ENCODE results near the gene SNN.

The SNN gene

DNA sequence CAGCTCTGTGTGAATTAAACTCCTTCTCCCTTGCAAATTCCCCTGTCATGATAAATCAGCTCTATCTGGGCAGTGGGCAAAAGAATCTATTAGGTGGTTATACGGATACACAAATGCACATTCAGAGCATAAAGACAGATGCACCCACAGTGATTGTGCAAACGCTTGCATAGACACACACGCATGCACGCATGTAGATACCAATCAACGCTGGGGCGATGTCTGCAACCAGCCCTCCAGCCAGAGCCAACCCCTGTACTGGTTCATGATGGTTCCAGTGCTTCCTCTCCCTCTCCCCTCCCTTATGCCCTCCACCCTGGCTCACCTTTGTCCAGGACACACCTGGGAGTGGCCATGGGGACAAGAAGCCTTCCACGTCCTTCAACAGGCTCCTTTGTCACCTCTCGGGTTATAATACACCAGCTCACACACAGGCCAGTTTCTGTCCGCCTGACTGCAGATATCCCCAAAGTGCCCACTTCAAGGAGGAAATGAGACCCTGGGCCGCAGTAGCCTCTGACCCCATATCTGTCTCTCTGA lies 33.1 kb upstream of the SNN start:
- no peak for DNase-seq (ENCODE audit: low read depth, low spot score)

DNA sequence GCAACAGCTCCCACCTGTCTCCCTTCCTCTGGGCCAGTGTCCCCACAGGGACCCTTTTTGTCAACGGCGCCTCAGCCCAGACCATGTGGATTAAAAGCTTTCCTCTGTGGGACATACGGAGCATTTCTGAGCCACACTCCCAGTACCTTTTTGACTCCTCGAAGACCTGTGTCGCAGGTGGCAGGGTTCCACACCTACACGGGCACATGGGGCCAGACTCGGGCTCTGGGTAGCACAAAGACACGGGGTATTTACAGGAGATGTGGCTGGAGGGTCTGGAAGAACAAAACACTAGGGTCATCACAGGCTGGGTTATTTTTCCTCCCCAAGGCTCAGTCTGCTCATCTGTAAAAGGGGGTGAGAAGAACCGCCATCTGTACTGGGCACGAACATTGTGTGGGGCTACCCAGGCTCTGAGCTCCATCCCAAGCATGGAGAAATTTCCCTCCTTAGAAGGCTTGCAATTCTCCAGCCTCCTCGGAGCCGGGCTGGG lies 32.5 kb upstream of the SNN start:
- DNase-seq (ENCODE audit: low read depth, low spot score): no peak

DNA sequence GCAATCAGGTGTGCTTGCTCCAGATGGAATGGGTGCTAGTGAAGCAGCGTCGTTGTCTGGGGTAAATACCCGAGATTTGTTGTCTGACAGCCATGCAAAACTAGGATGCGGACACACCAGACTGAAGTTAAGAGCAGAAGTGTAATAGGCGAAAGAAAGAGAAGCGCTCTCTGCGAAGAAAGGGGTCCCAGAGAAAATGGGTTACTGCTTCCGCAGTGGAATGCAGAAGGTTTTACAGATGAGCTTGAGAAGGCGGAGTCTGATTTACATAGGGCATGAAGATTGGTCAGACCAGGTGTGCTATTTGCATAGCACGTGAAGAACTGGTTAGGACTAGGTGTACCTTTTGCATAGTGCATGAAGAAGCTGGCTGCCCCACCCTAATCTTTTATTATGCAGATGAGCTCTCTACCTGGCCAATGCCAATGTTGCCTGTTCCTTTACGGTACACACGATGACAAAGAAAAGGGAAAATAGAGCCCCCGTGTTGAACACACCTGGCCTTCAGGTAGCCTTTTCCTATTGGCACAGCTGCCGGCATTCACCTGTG lies 32.0 kb upstream of the SNN start:
- no peak for DNase-seq (ENCODE audit: low read depth, low spot score)

DNA sequence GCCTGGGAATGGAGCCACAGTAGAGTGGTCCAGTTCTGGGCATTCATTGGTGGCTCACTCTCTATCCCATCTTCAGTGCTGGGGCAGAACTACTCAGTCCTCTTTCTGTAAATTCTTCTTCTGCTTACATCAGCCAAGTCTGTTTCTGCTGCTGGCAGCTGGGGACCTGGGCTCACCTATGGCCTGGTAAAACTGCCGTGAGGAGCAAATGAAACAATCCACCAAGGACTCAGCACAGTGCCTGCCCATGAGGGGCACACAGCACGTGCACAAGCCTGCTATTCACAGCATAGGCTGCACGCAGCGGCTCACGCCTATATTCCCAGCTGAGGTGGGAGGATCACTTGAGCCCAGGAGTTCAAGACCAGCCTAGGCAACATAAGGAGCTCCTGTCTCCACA lies 30.9 kb upstream of the SNN start:
- no peak for DNase-seq (ENCODE audit: low read depth, low spot score)

DNA sequence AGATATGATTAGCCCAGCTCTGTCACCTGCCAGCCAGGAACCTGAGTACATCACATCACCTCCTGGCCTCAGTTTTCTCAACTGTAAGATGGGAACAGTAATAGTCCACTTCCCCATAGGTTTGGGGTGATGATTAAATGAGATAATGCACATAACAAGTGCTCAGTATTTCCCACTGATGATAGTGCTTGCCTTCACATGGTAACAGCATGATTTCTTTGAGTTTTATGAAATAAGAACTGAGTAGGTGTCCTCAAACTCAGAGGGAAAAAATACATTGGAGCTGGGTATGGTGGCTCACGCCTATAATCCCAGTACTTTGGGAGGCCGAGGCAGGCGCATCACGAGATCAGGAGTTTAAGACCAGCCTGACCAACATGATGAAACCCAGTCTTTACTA lies 30.1 kb upstream of the SNN start:
- no peak for DNase-seq (ENCODE audit: low read depth, low spot score)

DNA sequence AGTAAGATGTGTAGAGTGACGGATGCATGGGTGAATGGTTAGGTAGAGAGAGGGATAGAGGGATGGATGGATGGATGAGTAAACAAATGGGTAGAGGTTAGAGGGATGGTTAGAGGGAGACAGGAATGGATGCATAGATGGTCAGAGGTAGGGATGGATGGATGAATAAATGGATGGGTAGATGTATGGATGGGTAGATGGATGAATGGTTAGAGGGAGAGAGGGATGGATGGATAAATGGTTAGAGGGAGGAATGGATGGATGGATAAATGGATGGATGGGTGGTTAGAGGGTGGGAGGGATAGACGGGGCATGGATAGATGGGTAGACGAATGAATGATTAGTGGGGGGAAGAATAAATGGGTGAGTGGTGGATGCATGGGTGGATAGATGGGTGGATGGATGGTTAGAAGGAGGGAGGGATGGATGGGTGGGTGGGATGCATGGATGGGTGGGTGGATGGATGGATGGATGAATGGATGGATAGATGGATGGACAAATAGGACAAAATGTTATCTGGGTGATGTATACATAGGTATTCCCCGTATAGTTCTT lies 29.2 kb upstream of the SNN start:
- no peak for DNase-seq (ENCODE audit: low read depth, low spot score)

DNA sequence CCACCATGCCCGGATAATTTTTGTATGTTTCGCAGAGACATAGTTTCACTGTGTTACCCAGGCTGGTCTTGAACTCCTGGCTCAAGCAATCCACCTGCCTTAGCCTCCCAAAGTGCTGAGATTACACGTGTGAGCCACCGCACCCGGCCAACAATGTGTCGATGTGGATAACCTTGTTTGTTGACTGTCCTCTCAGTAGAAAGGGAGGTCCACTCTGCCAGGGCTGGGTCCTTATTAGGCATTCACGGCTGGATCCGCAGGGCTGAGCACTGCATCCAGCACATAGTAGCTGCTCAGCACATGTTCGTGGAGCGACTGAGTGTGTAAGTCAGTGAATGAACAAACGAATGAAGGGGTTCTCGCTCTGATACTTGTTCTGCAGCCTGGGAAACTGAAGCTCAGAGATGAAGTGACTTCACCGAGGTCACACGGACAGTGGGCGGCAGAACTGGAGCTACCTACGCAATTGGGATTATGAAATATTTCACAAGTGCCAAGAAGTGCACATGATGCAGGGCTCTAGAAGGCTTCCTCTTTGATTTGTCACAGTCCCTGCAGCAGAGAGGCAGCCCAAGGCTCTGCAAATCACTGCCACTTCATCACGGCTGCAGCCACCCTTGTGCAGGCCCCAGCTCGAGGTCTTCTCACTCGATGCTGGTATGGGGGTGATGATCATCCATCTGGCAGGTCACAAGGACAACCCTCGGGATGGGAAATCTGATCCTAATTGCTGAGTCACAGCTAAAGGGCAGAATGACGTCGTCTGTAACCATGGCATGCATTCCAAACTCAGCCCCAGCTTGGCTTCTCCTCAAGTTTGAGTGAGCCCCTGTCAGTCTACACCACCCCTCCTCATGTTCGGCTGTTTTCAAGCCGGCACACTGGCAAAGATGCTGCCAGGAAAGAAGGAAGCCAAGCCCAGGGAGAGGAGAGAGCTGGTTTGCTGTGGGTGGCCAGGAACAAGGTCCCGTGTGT lies 28.0 kb upstream of the SNN start:
- DNase-seq (ENCODE audit: low read depth, low spot score): peak; percentile 69

DNA sequence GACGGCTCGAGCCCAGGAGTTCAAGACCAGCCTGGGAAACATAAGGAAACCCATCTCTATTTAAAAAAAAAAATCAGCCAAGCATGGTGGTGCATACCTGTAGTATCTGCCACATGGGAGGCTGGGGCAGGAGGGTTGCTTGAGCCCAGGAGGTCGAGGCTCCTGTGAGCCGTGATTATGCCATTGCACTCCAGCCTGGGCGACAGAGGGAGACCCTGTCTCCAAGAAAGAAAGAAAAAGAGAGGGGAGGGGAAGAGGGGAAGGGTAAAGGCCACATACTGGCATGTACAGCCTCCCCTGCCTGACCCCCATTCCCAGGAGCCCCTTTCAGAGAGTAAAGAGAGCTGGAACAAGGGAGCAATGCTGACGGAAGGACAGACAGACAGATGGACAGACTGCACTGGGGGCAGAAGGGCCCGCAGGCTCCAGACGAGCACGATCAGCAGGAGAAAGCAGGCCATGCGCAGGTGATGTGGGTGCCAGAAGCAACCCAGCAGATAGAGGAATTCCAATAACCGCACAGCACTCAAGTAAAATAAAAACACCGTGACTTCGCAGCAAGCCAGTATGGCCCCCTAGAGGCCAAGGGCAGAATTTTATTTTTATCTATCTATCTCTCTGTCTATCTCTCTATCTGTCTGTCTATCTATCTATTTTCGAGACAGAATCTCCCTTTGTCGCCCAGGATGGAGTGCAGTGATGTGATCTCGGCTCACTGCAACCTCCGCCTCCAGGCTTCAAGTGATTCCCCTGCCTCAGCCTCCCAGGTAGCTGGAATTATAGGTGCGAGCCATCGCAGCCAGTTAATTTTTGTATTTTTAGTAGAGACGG lies 27.1 kb upstream of the SNN start:
- no peak for DNase-seq (ENCODE audit: low read depth, low spot score)

DNA sequence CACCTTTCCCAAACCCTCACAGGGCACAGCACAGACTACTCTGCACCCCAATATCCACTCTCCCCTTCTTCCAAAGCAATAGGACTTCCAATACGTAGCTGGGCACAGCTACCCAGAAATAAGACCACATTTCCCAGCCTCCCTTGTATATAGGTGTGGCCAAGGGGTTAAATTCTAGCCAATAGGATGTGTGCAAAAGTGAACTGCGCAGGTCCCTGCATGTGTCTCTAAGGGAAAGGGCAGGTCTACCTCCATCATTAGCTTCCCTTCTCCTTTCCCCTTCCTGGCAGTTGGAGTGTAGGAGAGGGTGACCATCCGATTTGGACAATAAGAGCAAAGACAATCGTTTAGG lies 25.5 kb upstream of the SNN start:
- no peak for DNase-seq (ENCODE audit: low read depth, low spot score)

DNA sequence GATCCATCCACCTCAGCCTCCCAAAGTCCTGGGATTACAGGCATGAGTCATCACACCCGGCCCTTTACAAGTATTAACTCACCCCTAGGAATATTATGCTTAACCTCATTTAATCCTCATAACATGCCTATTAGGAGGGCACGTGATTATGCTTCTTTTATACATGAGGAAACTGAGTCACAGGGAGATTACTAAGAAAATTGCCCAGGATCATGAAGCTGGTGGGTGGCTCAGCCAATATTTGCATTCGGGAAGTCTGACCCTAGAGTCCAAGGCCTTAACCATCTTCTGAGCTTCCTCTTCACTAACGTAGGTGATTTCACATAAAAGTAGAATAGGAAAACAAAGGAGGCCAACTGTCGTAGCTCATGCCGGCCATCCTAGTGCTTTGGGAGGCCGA lies 19.0 kb upstream of the SNN start:
- no peak for DNase-seq (ENCODE audit: low read depth, low spot score)

DNA sequence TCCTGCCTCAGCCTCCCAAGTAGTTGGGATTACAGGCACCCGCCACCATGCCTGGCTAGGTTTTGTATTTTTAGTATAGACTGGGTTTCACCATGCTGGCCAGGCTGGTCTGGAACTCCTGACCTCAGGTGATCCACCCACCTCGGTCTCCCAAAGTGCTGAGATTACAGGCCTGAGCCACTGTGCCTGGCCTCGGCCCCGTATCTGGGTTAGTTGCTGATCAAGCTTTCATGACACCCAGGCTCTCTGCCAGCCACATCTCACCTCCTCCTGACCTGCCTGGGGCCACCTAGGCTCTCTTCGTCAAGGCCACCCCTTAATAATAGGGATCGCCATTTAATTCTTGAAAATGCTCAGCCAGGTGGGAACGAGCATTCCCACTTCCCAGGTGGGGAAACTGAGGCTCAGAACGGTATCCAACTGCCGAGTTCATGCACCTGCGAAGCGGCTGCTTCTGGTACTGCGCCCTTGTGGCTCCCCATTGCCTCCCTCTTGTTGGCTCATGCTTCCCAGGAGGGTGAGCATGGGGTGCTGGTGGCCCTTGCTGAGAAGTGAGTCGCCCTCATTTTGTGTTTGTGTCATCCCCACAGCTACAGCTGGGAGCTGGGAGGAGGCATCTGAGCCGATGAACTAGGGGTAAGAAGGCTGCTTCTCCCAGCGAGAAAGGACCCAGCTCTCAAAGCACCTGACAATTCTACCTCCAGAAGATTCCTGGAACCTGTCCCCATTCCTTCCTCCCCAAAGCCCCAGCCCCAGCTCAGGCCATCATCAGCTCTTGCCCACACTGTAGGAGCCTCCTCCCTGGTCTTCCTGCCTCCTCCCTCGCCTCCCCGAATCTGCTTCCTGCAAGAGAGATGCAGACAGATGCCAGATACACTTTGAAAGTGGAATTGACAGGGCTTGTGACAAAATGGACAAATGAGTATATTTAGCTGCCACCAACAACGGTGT lies 17.3 kb upstream of the SNN start:
- no peak for DNase-seq (ENCODE audit: low read depth, low spot score)

DNA sequence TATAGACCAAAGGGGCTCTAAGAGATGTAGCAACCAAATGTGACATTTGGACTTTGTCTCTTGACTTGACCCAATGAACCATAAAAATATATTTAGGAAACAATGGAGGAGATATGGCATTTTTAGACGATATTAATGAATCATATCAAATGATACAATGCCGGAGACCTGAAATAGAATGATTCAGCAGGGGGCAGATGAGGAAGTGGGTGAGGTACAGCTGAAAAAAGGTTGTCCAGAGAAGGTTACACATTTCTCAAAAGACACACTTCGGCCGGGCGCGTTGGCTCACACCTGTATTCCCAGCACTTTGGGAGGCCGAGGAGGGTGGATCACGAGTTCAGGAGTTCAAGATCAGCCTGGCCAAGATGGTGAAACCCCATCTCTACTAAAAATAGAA lies 16.5 kb upstream of the SNN start:
- DNase-seq (ENCODE audit: low read depth, low spot score): no peak

DNA sequence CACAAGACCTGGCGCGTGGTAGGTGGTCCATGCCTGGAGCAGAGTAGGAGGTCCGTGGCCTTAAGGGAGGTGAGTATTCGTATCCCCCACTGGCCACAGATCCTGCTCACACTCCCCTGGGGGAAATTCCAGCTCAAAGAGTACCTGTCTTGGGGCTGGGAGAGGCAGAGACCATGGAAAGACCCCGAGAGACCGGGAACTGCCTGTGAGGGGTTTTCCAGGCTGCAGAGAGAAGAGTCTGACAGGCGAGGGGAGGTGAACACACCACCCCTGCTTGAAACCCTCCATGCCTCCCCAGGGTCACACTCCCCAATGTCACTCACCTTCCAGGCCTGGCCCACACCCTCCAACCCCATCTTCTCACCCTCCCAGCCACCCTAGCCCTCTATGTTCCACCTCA lies 12.6 kb upstream of the SNN start:
- DNase-seq (ENCODE audit: low read depth, low spot score): no peak

DNA sequence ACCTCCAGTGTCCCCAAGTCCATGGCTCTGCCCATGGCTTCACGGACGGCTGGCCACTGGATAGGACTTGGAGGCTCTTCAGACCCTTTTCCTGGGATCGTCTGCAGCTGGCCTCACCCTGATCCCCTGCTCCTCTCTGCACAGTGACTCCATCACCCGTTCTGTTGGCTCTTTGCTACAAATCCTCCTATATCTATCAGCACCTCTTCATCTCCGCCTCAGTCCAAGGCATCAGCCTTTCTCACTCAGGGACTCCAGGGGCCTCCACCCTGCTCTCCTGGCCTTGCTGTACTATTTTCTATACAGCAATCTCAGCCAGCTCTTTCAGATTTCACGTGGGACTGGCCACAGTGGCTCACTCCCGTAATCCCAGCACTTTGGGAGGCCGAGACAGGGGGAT lies 10.7 kb upstream of the SNN start:
- no peak for DNase-seq (ENCODE audit: low read depth, low spot score)

DNA sequence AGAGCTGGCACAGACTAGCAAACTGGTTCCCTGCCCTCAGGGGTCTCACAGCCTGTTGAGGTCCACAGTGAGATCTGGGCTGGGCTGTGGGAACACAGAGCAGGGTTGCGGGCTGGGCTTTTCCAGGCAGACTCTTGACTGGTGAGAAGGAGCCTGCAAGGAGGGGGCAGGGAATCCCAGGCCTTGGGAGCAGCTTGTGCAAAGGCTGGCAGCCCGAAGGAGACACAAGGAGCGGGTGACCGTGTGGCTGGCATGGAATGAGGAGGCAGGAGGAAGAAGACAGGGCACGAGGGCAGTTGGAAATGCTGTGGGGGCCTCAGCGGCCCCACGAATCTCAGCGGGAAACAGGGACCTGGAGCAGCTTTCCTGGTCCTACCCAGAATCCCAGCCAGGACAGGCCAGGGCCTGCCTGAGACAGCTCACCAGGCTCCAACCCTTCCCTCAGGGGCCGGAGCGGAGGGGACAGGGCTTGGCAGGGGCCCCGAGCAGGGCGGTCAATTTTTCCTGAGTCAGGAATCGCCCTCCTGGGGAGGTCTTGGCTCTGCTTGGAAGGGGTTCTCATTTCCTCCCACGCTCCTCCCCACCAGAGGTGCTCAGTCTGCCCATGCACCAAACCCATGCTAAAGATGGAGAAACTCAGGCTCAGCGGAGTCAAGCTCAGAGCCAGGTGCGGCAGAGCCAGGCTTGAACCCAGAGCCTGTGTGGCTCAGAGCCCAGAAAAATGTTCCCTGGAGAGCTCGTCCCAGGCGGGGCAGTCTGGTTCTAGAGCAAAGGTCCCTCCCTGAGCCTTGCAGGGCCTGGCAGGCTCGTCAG lies 9.2 kb upstream of the SNN start:
- DNase-seq (ENCODE audit: low read depth, low spot score): no peak

DNA sequence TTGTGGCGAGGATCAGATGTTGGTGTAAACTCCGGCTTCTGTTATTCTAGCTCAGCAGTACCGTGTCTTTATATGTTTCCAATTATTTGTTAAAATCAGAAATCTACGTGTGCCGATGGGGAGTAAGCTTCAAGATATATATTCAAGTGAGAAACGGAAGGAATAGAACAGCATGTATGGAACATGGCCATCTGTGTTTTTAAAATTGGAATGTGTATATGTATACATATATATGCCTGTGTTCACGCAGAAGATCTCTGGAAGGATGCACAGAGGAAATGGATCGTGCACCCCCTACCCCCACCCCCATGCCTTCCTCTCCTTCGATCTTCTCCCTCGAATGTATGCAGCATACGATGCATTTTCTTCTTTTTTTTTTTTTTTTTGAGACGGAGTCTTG lies 7.7 kb upstream of the SNN start:
- DNase-seq (ENCODE audit: low read depth, low spot score): no peak

DNA sequence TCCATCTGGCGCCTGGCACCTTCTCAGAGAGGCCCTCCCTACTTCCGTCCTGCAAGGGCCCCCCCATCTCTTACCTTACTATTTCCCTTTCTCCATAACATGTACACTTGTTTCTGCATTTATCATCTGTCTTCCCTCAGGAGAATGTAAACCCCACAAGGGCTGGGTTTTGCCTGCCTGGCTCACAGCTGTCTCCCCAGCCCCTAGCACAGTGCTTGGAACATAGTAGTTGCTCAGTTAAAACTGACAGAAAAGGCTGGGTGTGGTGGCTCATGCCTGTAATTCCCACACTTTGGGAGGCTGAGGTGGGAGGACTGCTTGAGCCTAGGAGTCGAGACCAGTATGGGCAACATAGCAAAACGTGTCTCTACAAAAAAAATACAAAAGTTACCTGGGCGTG lies 5.7 kb upstream of the SNN start:
- no peak for DNase-seq (ENCODE audit: low read depth, low spot score)

DNA sequence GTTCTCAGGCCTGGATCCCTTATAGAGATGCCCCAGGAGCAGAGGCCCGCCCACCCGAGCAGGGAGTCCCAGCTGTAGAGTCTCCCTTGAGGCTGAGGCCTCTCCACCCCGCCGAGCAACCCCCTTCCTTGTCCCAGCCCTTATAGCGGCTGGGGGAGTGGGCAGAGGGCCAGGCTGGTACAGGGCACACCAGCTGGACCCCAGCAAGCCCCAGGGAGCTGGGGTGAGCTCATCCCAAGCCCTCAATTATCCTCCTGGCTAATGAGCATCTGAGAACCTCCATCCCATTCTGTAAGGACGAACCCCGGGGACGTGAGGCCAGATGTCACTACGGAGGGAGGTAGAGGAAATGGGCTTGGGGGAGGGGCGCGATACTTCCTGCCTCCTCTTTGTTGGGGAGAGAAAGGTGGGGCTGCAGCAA lies 3.2 kb upstream of the SNN start:
- DNase-seq (ENCODE audit: low read depth, low spot score): no peak

DNA sequence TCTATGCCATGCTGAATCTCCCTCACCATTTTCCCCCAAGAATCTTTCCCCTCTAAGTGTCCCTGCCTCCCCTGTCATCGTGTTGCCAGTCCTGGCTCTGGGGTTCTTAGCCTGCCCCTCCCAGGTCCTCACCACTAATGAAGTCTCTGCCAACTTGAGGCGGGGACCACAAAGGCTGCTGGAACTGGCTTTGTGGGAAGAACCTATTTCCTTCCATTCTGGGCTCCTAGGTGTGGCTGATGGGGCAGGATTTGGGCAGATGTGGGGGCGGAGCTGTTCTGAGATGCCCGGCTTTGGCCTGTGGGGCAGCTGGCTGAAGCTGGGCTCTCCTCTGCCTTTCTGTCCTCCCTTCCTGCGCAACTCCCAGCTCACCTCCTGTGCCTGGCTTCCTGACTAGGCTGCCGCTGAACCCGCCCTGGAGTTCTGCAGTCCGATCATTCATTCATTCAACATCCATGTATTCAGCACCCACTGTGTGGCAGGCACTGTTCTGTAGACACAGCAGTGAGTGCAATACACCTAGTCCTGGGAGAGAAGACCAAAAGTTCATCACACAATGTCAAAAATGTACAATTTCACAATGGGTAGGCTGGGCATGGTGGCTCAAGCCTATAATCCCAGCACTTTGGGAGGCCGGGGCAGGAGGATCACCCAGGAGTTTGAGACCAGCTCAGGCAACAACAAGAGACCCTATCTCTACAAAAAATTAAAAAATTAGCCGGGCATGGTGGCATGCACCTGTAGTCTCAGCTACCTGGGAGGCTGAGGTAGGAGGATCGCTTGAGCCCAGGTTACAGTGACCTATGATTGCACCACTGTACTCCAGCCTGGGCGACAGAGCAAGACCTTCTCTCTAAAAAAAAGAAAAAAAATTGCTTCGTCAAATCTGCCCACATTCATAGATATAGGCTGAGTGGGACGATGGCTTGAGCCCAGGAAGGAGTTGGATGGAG lies 1.9 kb upstream of the SNN start:
- DNase-seq (ENCODE audit: low read depth, low spot score): no peak

Data from smooth muscle cell of the brain vasculature (primary cell).